Spleen (tissue), 11 donors: ENCODE data around the gene ABHD17C. TPM values are rescaled to one million over a fixed set of nuclear protein-coding genes. Genes with fewer than 3 reads are reported as not detected.

Experiments used
- DNase-seq: peaks from one replicate; pipeline ENCODE4 v3.0.0-alpha.2; 2020
- H3K27ac ChIP-seq, 8 donors: fragments of 200-600 bp; sonication (generic) in 7 of 8; 1 replicate in 4 of 8; 2 replicates in 4 of 8; pipeline versions ENCODE4 v1.5.0 to v1.8.0; 2016 to 2021; ENCODE audit warnings: inconsistent platforms in 4 of 8, mild to moderate bottlenecking in 4 of 8, moderate library complexity in 1 of 8
- H3K27me3 ChIP-seq, 7 donors: fragments of 200-600 bp; sonication (generic) in 6 of 7; replicated peaks in 1 of 7; 1 replicate in 4 of 7; 2 replicates in 3 of 7; pipeline versions ENCODE4 v1.5.0 to v1.8.0; 2016 to 2021; ENCODE audit warnings: inconsistent platforms in 3 of 7, mild to moderate bottlenecking in 1 of 7
- H3K36me3 ChIP-seq, 6 donors: fragments of 200-600 bp; sonication (generic) in 5 of 6; 1 replicate in 4 of 6; 2 replicates in 2 of 6; pipeline versions ENCODE4 v1.5.0 to v1.8.0; 2016 to 2021; ENCODE audit warnings: inconsistent platforms in 2 of 6
- H3K4me1 ChIP-seq, 6 donors: fragments of 200-600 bp; sonication (generic) in 5 of 6; 1 replicate in 3 of 6; 2 replicates in 3 of 6; pipeline versions ENCODE4 v1.5.0 to v1.8.0; 2016 to 2021; ENCODE audit warnings: inconsistent platforms in 3 of 6
- H3K4me3 ChIP-seq, 8 donors: fragments of 200-600 bp; sonication (generic) in 7 of 8; 1 replicate in 4 of 8; 2 replicates in 4 of 8; pipeline versions ENCODE4 v1.5.0 to v1.8.0; 2016 to 2021; ENCODE audit warnings: inconsistent platforms in 4 of 8, mild to moderate bottlenecking in 4 of 8, moderate library complexity in 2 of 8
- H3K9me3 ChIP-seq, 8 donors: fragments of 200-600 bp; sonication (generic) in 7 of 8; 1 replicate in 4 of 8; 2 replicates in 4 of 8; pipeline versions ENCODE4 v1.5.0 to v1.8.0; 2016 to 2021; ENCODE audit warnings: inconsistent platforms in 4 of 8
- POLR2A ChIP-seq, 3 donors: fragments of 450-650 bp; IDR thresholded peaks; one replicate each; pipeline ENCODE4 v1.5.1; 2017; ENCODE audit warnings: antibody characterized with exemption in 3 of 3, mild to moderate bottlenecking in 1 of 3
- POLR2AphosphoS5 ChIP-seq, 3 donors: sonication (generic); formaldehyde crosslinking; IDR thresholded peaks; one replicate each; pipeline ENCODE4 v1.5.1; 2017; ENCODE audit warnings: antibody characterized with exemption in 3 of 3
- WGBS, 5 donors: extraction: QIAGEN DNeasy Blood & Tissue Kit in 3 of 5; methylation state at CpG; one replicate each; pipeline versions ENCODE4 v1.1.5 to v1.1.7; 2013 to 2018; 5-methylcytosine and 5-hydroxymethylcytosine counted together
- intact Hi-C: fragments of 100-400 bp; cut with DNase I; formaldehyde crosslinking; loops from one replicate; pipeline ENCODE4 v1.15.0; 2023; ENCODE audit warnings: low total_unique reads
- polyA plus RNA-seq, 3 donors: library from polyadenylated mRNA; stranded (reverse); fragments of 200-250 nt; gene quantifications; one replicate each; pipeline ENCODE4 v1.2.1, GENCODE V29; 2013
- total RNA-seq, 7 donors: library from RNA; depleted of rRNA in 3 of 7; stranded (reverse); fragments of >200 nt in 3 of 7; fragmentation: NEBNext Ultra II Directional in 4 of 7; extraction: Animal tissue kit (Norgen Biotek cat#: 25700) in 4 of 7; gene quantifications; one replicate each; pipeline versions ENCODE4 v1.1.0 to v1.2.1, GENCODE V29; 2016 to 2021
- TF ChIP-seq, protein P1 (sequence below), 11 experiments: fragments of 200-600 bp in 7 of 11; fragments of 450-650 bp in 4 of 11; sonication (generic) in 4 of 11; IDR thresholded peaks in 8 of 11; conservative IDR thresholded peaks in 3 of 11; 1 replicate in 7 of 11; 2 replicates in 4 of 11; pipeline versions ENCODE4 v1.4.0 to v1.8.0; 2016 to 2021; ENCODE audit warnings: antibody characterized with exemption in 11 of 11, inconsistent platforms in 4 of 11, mild to moderate bottlenecking in 1 of 11
- donor health status: healthy with polysubstance abuse.
- donor health status: DM: no; HTN: no; CAD: no; lungs with moderate emphysema.
- donor health status: DM: no; HTN: no; CAD: no.
- donor health status: Bipolar disorder and iron deficiency.
- donor health status: healthy.
- donor health status: DM: no; HTN: no; CAD: no.
- donor health status: DM: yes; HTN: yes; CAD: no.

ABHD17C gene
- total and polyA plus RNA-seq, 10 donors, result 4.2 to 17.0 (median 10.9) TPM

DNA sequence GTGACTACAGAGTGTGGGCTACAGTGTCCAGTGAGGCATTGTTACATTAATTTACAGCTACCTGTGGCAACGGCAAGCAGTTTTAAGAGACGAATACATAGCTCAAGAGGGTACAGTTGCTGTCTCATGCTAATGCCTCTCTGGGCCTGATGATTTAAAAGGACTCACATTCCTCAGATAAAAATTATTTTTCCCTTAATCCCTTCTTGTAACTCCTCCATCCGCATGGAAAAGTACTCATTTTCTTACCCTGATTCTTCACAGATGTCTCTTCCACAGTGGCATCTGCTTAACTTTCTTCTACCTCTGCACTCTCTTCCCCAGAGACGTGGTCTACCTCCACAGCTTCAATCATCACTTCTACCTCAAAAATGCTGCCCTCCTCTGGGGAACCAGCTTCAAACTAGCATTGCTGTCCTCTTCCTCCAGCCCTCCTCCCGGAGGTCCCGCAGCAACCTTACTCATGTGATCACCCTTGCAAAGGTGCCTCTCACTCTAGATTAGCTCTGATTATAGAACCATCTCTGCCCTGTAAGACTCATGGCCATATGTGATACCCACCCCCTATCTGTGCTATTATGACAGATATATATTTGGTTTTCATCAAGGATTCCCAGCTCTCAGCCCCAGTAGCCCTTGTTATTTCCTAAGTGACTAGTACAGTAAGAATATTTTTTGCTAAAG is 21.4 kb upstream of the ABHD17C start:
- DNase-seq, result no peak
- intact Hi-C loops, result no loop called here
- Histone ChIP-seq H3K4me1 (peaks cover 0 to 18% (median 4%) of the 10 kb centered on the region in 6 donors), H3K9me3 (peaks cover 0 to 9% (median 0%) of the 10 kb centered on the region in 8 donors), H3K27ac (peak overlapping the region in 2 of 8 donors; percentile 7 to 27), H3K27me3 (no peaks in the 10 kb centered on the region), H3K4me3 (no peak overlapping the region), H3K36me3 (no peaks in the 10 kb centered on the region)
- 69 to 82% (median 75%) methylated on average over 6 of the region's 6 CpGs for WGBS, 5 donors
- TF ChIP-seq POLR2A (IDR thresholded peaks at IDR 0.05), result no peak
- no peak for TF ChIP-seq POLR2AphosphoS5 (IDR thresholded peaks at IDR 0.05)
- TF ChIP-seq, protein P1, sequence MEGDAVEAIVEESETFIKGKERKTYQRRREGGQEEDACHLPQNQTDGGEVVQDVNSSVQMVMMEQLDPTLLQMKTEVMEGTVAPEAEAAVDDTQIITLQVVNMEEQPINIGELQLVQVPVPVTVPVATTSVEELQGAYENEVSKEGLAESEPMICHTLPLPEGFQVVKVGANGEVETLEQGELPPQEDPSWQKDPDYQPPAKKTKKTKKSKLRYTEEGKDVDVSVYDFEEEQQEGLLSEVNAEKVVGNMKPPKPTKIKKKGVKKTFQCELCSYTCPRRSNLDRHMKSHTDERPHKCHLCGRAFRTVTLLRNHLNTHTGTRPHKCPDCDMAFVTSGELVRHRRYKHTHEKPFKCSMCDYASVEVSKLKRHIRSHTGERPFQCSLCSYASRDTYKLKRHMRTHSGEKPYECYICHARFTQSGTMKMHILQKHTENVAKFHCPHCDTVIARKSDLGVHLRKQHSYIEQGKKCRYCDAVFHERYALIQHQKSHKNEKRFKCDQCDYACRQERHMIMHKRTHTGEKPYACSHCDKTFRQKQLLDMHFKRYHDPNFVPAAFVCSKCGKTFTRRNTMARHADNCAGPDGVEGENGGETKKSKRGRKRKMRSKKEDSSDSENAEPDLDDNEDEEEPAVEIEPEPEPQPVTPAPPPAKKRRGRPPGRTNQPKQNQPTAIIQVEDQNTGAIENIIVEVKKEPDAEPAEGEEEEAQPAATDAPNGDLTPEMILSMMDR (IDR thresholded peaks at IDR 0.05 in 8 of 11, conservative IDR thresholded peaks at IDR 0.05 in 3 of 11), result no peak

DNA sequence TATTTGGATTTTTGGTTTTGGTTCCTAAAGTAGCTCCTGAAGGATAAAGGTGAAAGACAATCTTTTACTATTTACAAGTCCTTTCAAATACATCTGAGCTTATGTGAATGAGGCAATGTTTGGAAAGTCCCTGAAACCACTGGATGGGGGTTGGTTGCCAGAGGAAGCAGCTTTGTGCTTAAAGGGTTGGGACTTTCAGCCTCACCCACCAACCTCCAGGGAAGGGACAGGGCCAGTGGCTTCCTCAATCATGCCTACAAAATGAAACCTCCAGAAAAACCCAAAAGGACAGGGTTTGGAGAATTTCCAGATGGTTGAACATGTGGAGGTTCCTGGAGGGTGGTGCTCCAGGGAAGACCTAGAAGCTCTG is 20.9 kb upstream of the ABHD17C start:
- peaks cover 0 to 9% (median 0%) of the 10 kb centered on the region in 8 donors for H3K9me3 ChIP-seq
- peaks cover 0 to 21% (median 4%) of the 10 kb centered on the region in 6 donors for H3K4me1 ChIP-seq
- H3K27me3 ChIP-seq, result no peaks in the 10 kb centered on the region
- peak overlapping the region in 3 of 8 donors; percentile 7 to 27 (median 16) for H3K27ac ChIP-seq
- TF ChIP-seq, protein P1 (IDR thresholded peaks at IDR 0.05 in 8 of 11, conservative IDR thresholded peaks at IDR 0.05 in 3 of 11), result no peak
- TF ChIP-seq POLR2A (IDR thresholded peaks at IDR 0.05) (no peak), POLR2AphosphoS5 (IDR thresholded peaks at IDR 0.05) (no peak)
- no peak overlapping the region for H3K4me3 ChIP-seq
- no peaks in the 10 kb centered on the region for H3K36me3 ChIP-seq
- intact Hi-C loops, result no loop called here
- DNase-seq, result no peak

DNA sequence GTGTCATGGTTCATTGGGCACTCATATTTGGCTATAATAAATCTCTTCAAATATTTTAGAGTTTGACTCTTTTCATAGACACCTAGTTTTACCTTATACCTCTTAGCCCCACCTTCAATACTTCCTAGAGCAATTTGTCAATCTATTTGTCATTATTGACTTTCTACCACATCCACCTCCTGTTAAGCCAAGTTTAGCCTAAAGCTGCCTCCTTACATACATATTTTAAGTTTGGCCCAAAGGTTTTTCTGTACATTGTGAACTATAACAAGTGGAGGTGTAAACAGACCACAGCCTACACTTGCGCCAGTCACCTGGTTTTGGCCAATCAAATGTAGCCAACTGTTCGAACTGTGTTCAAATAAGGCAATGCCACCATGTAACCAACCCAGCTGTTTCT is 18.1 kb upstream of the ABHD17C start:
- intact Hi-C loops, result no loop called here
- no peaks in the 10 kb centered on the region for H3K36me3 ChIP-seq
- no peaks in the 10 kb centered on the region for H3K9me3 ChIP-seq
- peaks cover 0 to 25% (median 4%) of the 10 kb centered on the region in 6 donors for H3K4me1 ChIP-seq
- H3K4me3 ChIP-seq, result no peak overlapping the region
- DNase-seq, result no peak
- 82 to 89% (median 84%) methylated on average over 2 of the region's 2 CpGs for whole genome bisulfite sequencing, 5 donors
- TF ChIP-seq, protein P1 (IDR thresholded peaks at IDR 0.05 in 8 of 11, conservative IDR thresholded peaks at IDR 0.05 in 3 of 11), result no peak
- TF ChIP-seq POLR2A (IDR thresholded peaks at IDR 0.05), result no peak
- TF ChIP-seq POLR2AphosphoS5 (IDR thresholded peaks at IDR 0.05), result no peak
- no peak overlapping the region for H3K27ac ChIP-seq
- H3K27me3 ChIP-seq, result no peaks in the 10 kb centered on the region

DNA sequence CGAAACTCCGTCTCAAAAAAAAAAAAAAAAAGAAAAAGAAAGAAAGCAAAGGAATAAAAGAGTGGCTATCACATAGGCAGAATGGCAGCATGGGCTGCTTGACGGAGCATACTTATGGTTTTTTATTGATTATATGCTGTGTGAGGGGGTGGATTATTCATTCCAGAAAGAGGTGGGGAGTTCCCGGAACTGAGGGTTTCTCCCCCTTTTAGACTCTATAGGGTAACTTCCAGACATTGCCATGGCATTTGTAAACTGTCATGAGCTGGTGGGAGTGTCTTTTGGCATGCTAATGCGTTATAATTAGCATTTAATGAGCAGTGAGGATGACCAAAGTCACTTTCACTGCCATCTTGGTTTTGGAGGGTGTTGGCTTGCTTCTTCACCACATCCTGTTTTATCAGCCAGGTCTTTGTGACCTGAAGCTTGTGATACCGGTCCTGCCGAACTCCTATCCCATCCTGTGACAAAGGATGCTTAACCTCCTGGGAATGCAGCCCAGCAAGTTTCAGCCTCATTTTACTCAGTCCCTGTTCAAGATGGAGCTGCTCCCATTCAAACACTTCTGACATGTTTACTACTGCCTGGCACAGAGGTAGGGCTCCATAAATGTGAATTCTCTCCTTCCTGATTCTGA is 15.8 kb upstream of the ABHD17C start:
- H3K36me3 ChIP-seq, result no peaks in the 10 kb centered on the region
- H3K27me3 ChIP-seq, result no peaks in the 10 kb centered on the region
- H3K4me1 ChIP-seq, result peaks cover 0 to 20% (median 3%) of the 10 kb centered on the region in 6 donors
- no peak for TF ChIP-seq POLR2A (IDR thresholded peaks at IDR 0.05)
- TF ChIP-seq POLR2AphosphoS5 (IDR thresholded peaks at IDR 0.05), result no peak
- TF ChIP-seq, protein P1 (IDR thresholded peaks at IDR 0.05 in 8 of 11, conservative IDR thresholded peaks at IDR 0.05 in 3 of 11), result no peak
- no peak for DNase-seq
- no peaks in the 10 kb centered on the region for H3K9me3 ChIP-seq
- intact Hi-C loops, result no loop called here
- H3K27ac ChIP-seq, result peak overlapping the region in 2 of 8 donors; percentile 58 to 63
- WGBS, 5 donors, result 79 to 89% (median 83%) methylated on average over 7 of the region's 7 CpGs
- no peak overlapping the region for H3K4me3 ChIP-seq
